Measurements from ENCODE around the gene ZNF710. TPM values are rescaled to one million over a fixed set of nuclear protein-coding genes. Genes with fewer than 3 reads are reported as not detected.

ZNF710 gene
- total RNA-seq, 1 donor from 2014 or later, result 24.2 TPM

DNA sequence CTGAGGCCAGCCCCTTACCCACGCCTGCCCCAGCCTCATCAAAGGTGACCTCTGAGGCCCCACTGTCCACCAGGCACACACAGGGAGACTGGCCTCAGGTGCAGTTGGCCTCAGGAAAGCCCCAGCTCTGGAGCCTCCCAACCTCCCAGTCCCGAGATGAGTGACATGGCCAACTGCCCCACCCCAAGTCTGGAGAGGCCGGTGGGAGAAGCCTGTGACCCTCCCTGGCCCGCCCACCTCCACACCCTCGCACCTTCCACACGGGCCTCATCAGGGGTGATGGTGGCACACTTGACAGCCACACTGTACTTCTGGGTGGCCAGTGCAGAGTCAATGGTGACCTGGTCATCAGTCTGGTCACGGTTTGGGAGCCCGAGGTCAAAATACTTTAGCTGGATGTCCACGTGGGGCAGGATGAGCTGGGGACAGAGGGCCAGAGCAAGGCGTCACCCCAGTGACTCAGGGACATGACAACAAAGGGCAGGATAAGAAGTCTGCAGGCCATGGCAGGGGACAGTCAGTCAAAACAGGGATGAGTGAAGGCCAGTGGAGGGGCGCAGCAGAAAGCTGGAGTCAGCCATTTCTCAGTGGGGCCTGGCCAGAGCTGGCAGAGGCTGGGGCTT lies 89.2 kb downstream of the ZNF710 start:
- H3K4me3 Mint-ChIP-seq (ENCODE audit: unreplicated experiment), result no peak overlapping the region
- TF ChIP-seq, protein P1, sequence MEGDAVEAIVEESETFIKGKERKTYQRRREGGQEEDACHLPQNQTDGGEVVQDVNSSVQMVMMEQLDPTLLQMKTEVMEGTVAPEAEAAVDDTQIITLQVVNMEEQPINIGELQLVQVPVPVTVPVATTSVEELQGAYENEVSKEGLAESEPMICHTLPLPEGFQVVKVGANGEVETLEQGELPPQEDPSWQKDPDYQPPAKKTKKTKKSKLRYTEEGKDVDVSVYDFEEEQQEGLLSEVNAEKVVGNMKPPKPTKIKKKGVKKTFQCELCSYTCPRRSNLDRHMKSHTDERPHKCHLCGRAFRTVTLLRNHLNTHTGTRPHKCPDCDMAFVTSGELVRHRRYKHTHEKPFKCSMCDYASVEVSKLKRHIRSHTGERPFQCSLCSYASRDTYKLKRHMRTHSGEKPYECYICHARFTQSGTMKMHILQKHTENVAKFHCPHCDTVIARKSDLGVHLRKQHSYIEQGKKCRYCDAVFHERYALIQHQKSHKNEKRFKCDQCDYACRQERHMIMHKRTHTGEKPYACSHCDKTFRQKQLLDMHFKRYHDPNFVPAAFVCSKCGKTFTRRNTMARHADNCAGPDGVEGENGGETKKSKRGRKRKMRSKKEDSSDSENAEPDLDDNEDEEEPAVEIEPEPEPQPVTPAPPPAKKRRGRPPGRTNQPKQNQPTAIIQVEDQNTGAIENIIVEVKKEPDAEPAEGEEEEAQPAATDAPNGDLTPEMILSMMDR (IDR thresholded peaks at IDR 0.05), result no peak
- H3K4me1 Mint-ChIP-seq (ENCODE audit: unreplicated experiment), result peaks cover 15% of the 10 kb centered on the region
- no peaks in the 10 kb centered on the region for H3K27me3 Mint-ChIP-seq (ENCODE audit: unreplicated experiment)
- H3K36me3 Mint-ChIP-seq (ENCODE audit: unreplicated experiment), result peaks cover 25% of the 10 kb centered on the region
- no peak overlapping the region for H3K27ac Mint-ChIP-seq (ENCODE audit: unreplicated experiment)
- DNase-seq (ENCODE audit: extremely low spot score, unreplicated experiment), result no peak
- H3K9me3 Mint-ChIP-seq (ENCODE audit: unreplicated experiment), result no peaks in the 10 kb centered on the region

DNA sequence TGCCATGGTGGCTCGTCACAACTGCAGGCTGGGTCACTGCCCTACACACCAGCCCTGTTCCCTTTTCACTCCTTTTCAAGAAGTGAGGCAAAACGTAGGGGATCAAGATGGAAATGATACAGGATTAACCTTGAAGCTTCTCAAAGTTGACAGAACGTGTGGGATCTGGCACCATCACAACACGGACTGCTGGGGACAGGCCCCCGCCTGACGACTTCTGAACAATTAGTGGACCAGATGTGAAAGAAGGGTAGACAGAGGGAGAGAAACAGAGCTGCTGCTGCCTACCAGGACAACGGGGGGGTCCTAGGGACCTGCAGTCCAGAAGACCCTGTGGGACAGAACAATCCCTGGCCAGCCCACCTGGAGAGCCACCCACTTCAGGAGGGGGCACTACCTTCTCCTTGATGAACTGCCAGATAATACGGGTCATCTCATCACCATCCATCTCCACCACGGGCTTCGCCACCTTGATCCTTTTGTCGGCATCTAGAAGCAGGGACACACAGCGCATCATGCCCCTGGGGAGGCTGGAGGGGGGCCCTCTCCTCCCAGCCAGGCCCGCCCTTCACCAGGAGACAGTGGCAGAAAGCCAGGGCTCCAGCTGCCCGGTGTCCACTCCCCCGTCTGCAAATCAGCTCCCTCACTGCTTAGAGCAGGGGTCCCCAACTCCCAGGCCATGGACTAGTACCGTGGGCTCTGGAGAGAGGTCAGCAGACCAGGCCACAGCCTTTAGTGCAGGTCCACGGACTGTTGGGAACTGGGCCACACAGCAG lies 90.2 kb downstream of the ZNF710 start:
- Mint-ChIP-seq H3K27me3 (ENCODE audit: unreplicated experiment) (no peaks in the 10 kb centered on the region), H3K27ac (ENCODE audit: unreplicated experiment) (no peak overlapping the region)

DNA sequence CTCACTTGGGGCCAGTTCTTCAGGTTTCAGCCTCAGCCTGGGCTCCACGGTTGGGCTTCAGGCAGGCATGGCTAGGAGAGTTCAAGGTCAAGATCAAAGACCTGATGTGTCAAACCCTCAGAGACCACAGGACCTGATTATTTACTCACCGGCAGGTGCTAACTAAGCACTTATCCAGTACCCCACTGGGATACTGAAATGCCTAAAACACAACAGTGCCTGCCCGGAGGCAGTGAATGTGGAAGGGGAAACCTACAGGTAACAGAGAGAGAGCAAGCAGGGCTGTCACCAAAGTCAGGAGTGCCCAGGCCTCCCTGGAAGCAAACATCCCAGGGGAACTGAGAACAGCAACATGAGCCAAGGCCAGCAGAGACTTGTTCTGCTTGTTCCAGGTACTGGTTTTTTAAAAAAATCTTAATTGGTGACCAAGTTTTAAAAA lies 94.4 kb downstream of the ZNF710 start:
- Mint-ChIP-seq H3K36me3 (ENCODE audit: unreplicated experiment) (peaks cover 8% of the 10 kb centered on the region), H3K27ac (ENCODE audit: unreplicated experiment) (peak overlapping the region; percentile 14), H3K27me3 (ENCODE audit: unreplicated experiment) (no peaks in the 10 kb centered on the region), H3K9me3 (ENCODE audit: unreplicated experiment) (no peaks in the 10 kb centered on the region), H3K4me3 (ENCODE audit: unreplicated experiment) (no peak overlapping the region), H3K4me1 (ENCODE audit: unreplicated experiment) (peaks cover 55% of the 10 kb centered on the region)
- TF ChIP-seq, protein P1 (IDR thresholded peaks at IDR 0.05), result no peak
- DNase-seq (ENCODE audit: extremely low spot score, unreplicated experiment), result no peak

More for the DNA sequence above, 90.2 kb downstream of the ZNF710 start:
- peaks cover 27% of the 10 kb centered on the region for H3K36me3 Mint-ChIP-seq (ENCODE audit: unreplicated experiment)
- no peaks in the 10 kb centered on the region for H3K9me3 Mint-ChIP-seq (ENCODE audit: unreplicated experiment)
- H3K4me1 Mint-ChIP-seq (ENCODE audit: unreplicated experiment), result peaks cover 22% of the 10 kb centered on the region
- TF ChIP-seq, protein P1 (IDR thresholded peaks at IDR 0.05), result no peak
- H3K4me3 Mint-ChIP-seq (ENCODE audit: unreplicated experiment), result no peak overlapping the region
- no peak for DNase-seq (ENCODE audit: extremely low spot score, unreplicated experiment)

DNA sequence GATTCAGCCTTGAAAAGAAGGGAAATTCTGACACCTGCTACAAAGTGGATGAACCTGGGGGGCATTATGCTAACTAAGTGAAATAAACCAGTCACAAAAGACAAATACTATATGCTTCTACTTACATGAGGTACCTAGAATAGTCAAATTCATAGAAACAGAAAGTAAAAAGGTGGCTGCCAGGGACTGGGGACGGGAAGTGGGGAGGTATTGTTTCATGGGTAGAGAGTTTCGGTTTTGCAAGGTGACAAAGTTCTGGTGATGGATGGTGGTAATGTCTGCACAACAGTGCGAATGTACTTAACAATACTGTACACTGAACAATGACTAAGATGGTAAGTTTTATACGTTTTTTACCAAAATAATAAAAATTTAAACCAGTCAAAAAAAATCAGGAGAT lies 96.4 kb downstream of the ZNF710 start:
- H3K9me3 Mint-ChIP-seq (ENCODE audit: unreplicated experiment), result no peaks in the 10 kb centered on the region
- peaks cover 64% of the 10 kb centered on the region for H3K4me1 Mint-ChIP-seq (ENCODE audit: unreplicated experiment)
- H3K4me3 Mint-ChIP-seq (ENCODE audit: unreplicated experiment), result no peak overlapping the region
- peak overlapping the region; percentile 90 for H3K27ac Mint-ChIP-seq (ENCODE audit: unreplicated experiment)
- TF ChIP-seq, protein P1 (IDR thresholded peaks at IDR 0.05), result no peak
- peaks cover 3% of the 10 kb centered on the region for H3K36me3 Mint-ChIP-seq (ENCODE audit: unreplicated experiment)
- no peak for DNase-seq (ENCODE audit: extremely low spot score, unreplicated experiment)
- H3K27me3 Mint-ChIP-seq (ENCODE audit: unreplicated experiment), result no peaks in the 10 kb centered on the region

Data from osteocyte (in vitro differentiated cells).